ENCODE data around the gene HACD2. TPM values are rescaled to one million over a fixed set of nuclear protein-coding genes. Genes with fewer than 3 reads are reported as not detected.
A peak's percentile ranks its signal among the peaks of the same experiment; 100 is the strongest.

HACD2 gene
- total RNA-seq, 1 experiment from 2014 or later, result 43.8 TPM

DNA sequence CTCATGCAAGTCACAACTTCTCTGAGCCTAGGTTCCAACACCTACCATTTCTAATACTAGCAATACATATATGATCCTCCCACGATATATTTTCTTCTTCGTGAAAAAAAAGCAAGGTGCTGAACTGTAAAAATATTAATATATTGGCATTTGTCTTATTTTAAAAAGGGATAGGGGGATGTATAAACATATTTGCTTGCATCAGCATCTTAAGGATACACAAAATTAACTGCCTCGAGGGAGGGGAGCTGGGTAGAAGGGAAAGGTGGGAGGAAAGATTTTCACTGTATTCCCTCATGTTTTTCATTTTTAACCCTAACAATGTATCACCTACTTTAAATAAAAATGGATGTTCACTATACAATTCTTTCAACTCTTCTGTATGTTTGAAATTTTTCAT, 1.3 kb downstream of the HACD2 start:
- Histone ChIP-seq H3K4me1 (ENCODE audit: insufficient read depth, low read length) (peaks cover 35% of the 10 kb centered on the region), H3K9me2 (replicated peaks; ENCODE audit: low read length) (no peaks in the 10 kb centered on the region), H3K4me2 (ENCODE audit: low read length) (peak overlapping the region; percentile 90), H3K79me2 (ENCODE audit: low read length) (peaks cover 65% of the 10 kb centered on the region), H3K36me3 (ENCODE audit: low read depth, low read length) (peaks cover 33% of the 10 kb centered on the region), H3K27me3 (ENCODE audit: low read length) (no peaks in the 10 kb centered on the region), H3K4me3 (ENCODE audit: low read length) (peak overlapping the region; percentile 85), H3K27ac (ENCODE audit: low read length) (no peak overlapping the region), H4K20me1 (ENCODE audit: low read length) (peaks cover 16% of the 10 kb centered on the region), H3F3A (ENCODE audit: low read length, unreplicated experiment) (no peaks in the 10 kb centered on the region), H3K9ac (ENCODE audit: low read length) (peak overlapping the region; percentile 81), H3K9me3 (ENCODE audit: low read length) (no peaks in the 10 kb centered on the region), H2AFZ (ENCODE audit: low read length) (no peak overlapping the region)
- TSS peak; percentile 49 for BruUV-seq (replicated peaks)
- ATAC-seq (no peak), DNase-seq (no peak)
- intact Hi-C loops (cut with micrococcal nuclease), result loop anchor here (5.0 kb wide), 1 partner anchor 149 kb away; no protein-coding TSS in a partner anchor
- TF ChIP-seq, protein P1, sequence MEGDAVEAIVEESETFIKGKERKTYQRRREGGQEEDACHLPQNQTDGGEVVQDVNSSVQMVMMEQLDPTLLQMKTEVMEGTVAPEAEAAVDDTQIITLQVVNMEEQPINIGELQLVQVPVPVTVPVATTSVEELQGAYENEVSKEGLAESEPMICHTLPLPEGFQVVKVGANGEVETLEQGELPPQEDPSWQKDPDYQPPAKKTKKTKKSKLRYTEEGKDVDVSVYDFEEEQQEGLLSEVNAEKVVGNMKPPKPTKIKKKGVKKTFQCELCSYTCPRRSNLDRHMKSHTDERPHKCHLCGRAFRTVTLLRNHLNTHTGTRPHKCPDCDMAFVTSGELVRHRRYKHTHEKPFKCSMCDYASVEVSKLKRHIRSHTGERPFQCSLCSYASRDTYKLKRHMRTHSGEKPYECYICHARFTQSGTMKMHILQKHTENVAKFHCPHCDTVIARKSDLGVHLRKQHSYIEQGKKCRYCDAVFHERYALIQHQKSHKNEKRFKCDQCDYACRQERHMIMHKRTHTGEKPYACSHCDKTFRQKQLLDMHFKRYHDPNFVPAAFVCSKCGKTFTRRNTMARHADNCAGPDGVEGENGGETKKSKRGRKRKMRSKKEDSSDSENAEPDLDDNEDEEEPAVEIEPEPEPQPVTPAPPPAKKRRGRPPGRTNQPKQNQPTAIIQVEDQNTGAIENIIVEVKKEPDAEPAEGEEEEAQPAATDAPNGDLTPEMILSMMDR (conservative IDR thresholded peaks at IDR 0.05; ENCODE audit: low read depth, low read length), result no peak
- TF ChIP-seq EZH2 (IDR thresholded peaks at IDR 0.05; ENCODE audit: low read length, unreplicated experiment) (no peak), EZH2phosphoT487 (IDR thresholded peaks at IDR 0.05; ENCODE audit: borderline replicate concordance, low read length) (no peak)
- ChIA-PET CTCF (interaction anchor here (0.8 to 1.5 kb wide), 2 partner anchors 58 to 69 kb away, joined by 3 to 5 read pairs; no protein-coding TSS in a partner anchor), POLR2A (ENCODE audit: unreplicated experiment) (interaction anchor here (0.6 kb wide), 1 partner anchor 315 kb away, joined by 5 read pairs; no protein-coding TSS in a partner anchor)

DNA sequence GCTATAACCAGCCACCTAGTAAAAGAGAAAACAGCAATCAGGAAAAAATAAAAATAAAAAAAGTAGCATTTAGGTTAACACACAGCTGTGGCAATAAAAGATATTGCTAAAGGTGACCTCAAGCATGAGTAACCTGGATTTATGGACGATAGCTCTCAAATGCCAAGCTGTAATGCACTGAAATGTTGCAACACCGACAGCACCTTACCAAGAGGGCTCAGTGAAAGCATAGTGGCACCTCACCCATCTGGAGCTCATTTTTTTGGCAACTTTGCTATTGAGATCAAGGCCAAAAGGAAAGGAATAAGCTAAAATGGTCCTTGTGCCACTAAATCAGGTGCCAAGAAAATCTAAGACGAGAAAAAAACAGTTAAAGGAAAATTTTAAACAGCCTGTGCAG, 2.5 kb downstream of the HACD2 start:
- no peaks in the 10 kb centered on the region for H3F3A ChIP-seq (ENCODE audit: low read length, unreplicated experiment)

DNA sequence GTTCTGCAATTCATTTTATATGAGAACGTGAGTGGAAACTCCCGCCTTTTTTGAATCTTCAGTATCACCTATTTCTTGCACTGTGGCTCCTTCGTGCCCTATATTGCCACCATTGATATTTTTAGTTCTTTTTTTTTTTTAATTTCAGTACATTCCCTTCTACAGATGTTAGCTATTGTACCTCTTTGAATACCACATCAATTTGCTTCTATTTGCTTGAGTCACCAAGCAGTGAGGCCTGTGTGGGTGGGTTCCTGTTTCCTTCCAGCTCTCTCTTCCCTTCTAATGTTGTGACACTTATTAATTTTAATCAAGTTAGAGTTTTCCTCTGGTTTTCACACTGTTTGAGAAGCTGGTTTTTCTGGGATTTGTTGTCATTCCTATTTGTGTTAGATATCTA, 8.7 kb downstream of the HACD2 start:
- Histone ChIP-seq H2AFZ (ENCODE audit: low read length) (no peak overlapping the region), H4K20me1 (ENCODE audit: low read length) (no peaks in the 10 kb centered on the region), H3K27me3 (ENCODE audit: low read length) (no peaks in the 10 kb centered on the region), H3K4me3 (ENCODE audit: low read length) (no peak overlapping the region), H3K9me3 (ENCODE audit: low read length) (no peaks in the 10 kb centered on the region), H3K9me2 (replicated peaks; ENCODE audit: low read length) (no peaks in the 10 kb centered on the region), H3K79me2 (ENCODE audit: low read length) (peaks cover 7% of the 10 kb centered on the region), H3K4me2 (ENCODE audit: low read length) (no peak overlapping the region), H3F3A (ENCODE audit: low read length, unreplicated experiment) (no peaks in the 10 kb centered on the region), H3K27ac (ENCODE audit: low read length) (no peak overlapping the region), H3K9ac (ENCODE audit: low read length) (no peak overlapping the region), H3K4me1 (ENCODE audit: insufficient read depth, low read length) (no peaks in the 10 kb centered on the region), H3K36me3 (ENCODE audit: low read depth, low read length) (peaks cover 23% of the 10 kb centered on the region)
- POLR2A ChIA-PET (ENCODE audit: unreplicated experiment), result interaction anchor here (0.6 to 0.7 kb wide), 2 partner anchors 34 to 1143 kb away, joined by 4 to 8 read pairs; no protein-coding TSS in a partner anchor
- BruUV-seq (replicated peaks), result no TSS peak
- DNase-seq (no peak), ATAC-seq (no peak)
- CTCF ChIA-PET, result no interaction called here
- TF ChIP-seq EZH2 (IDR thresholded peaks at IDR 0.05; ENCODE audit: low read length, unreplicated experiment) (no peak), EZH2phosphoT487 (IDR thresholded peaks at IDR 0.05; ENCODE audit: borderline replicate concordance, low read length) (no peak)
- TF ChIP-seq, protein P1 (conservative IDR thresholded peaks at IDR 0.05; ENCODE audit: low read depth, low read length), result no peak
- intact Hi-C loops (cut with micrococcal nuclease), result no loop called here

More for the DNA sequence above, 2.5 kb downstream of the HACD2 start:
- Histone ChIP-seq H3K79me2 (ENCODE audit: low read length) (peaks cover 55% of the 10 kb centered on the region), H2AFZ (ENCODE audit: low read length) (no peak overlapping the region), H3K27me3 (ENCODE audit: low read length) (no peaks in the 10 kb centered on the region), H3K4me3 (ENCODE audit: low read length) (peak overlapping the region; percentile 85), H3K36me3 (ENCODE audit: low read depth, low read length) (peaks cover 28% of the 10 kb centered on the region), H3K27ac (ENCODE audit: low read length) (peak overlapping the region; percentile 9; the same call in 1 of the 2 replicates), H4K20me1 (ENCODE audit: low read length) (peaks cover 16% of the 10 kb centered on the region), H3K9me3 (ENCODE audit: low read length) (no peaks in the 10 kb centered on the region), H3K9me2 (replicated peaks; ENCODE audit: low read length) (no peaks in the 10 kb centered on the region), H3K4me2 (ENCODE audit: low read length) (peak overlapping the region; percentile 90), H3K9ac (ENCODE audit: low read length) (no peak overlapping the region), H3K4me1 (ENCODE audit: insufficient read depth, low read length) (peaks cover 35% of the 10 kb centered on the region)
- intact Hi-C loops (cut with micrococcal nuclease), result loop anchor here (5.0 kb wide), 1 partner anchor 150 kb away; no protein-coding TSS in a partner anchor
- peak; percentile 19 for ATAC-seq
- no peak for TF ChIP-seq EZH2phosphoT487 (IDR thresholded peaks at IDR 0.05; ENCODE audit: borderline replicate concordance, low read length)
- TF ChIP-seq, protein P1 (conservative IDR thresholded peaks at IDR 0.05; ENCODE audit: low read depth, low read length), result no peak
- POLR2A ChIA-PET (ENCODE audit: unreplicated experiment), result no interaction called here
- no TSS peak for BruUV-seq (replicated peaks)
- CTCF ChIA-PET, result interaction anchor here (0.7 to 1.0 kb wide), 3 partner anchors 20 to 60 kb away, joined by 3 to 6 read pairs (median 3); no protein-coding TSS in a partner anchor
- peak; percentile 93 for DNase-seq
